A549 (cell line): ENCODE results near the gene DTHD1. TPM values are rescaled to one million over a fixed set of nuclear protein-coding genes. Genes with fewer than 3 reads are reported as not detected.

ENCODE experiments used
- ATAC-seq, 2 experiments: fragments of 200-7000 bp in 1 of 2; fragments of >200 bp in 1 of 2; cut with Nextera tagmentation in 1 of 2; cut with Tn5 transposase in 1 of 2; 3 replicates each; pipeline versions ENCODE4 v1.8.0 to v1.9.1; 2018 to 2020; ENCODE audit warnings: mild to moderate bottlenecking in 1 of 2, moderate library complexity in 1 of 2
- CTCF ChIA-PET: fragments of 300-600 bp; sonication (Branson Sonifier 250); formaldehyde crosslinking; extraction: SDS; loops from one replicate; lab custom pipeline; 2021; ENCODE audit warnings: antibody characterized with exemption, inconsistent platforms; lab: Yijun Ruan, JAX
- POLR2A ChIA-PET: fragments of 350-600 bp; formaldehyde crosslinking; extraction: SDS; loops from one replicate; lab custom pipeline; 2021; ENCODE audit warnings: antibody characterized with exemption, inconsistent platforms; lab: Yijun Ruan, JAX
- DNase-seq, 2 experiments: peaks; one replicate each; pipeline versions ENCODE4 v3.0.0 to v3.0.0-alpha.2; 2011 to 2016; ENCODE audit warnings: low read depth in 1 of 2, low spot score in 1 of 2
- FAIRE-seq: peaks from 2 replicates; lab custom pipeline; 2011; peaks lifted over from hg19 to GRCh38; lab: Jason Lieb, UNC
- H3K27ac ChIP-seq, 2 experiments: fragments of >200 bp; sonication (Bioruptor Twin); formaldehyde crosslinking; 3 replicates each; pipeline ENCODE4 v1.5.1; 2016 to 2017
- H3K4me1 ChIP-seq: fragments of >200 bp; sonication (Bioruptor Twin); formaldehyde crosslinking; 3 replicates; pipeline ENCODE4 v1.6.1; 2016
- H3K4me2 ChIP-seq: fragments of >200 bp; sonication (Bioruptor Twin); formaldehyde crosslinking; 3 replicates; pipeline ENCODE4 v1.6.1; 2016
- H3K4me3 ChIP-seq: fragments of >200 bp; sonication (Bioruptor Twin); formaldehyde crosslinking; 3 replicates; pipeline ENCODE4 v1.5.1; 2016
- H3K9me3 ChIP-seq: fragments of >200 bp; sonication (Bioruptor Twin); formaldehyde crosslinking; 3 replicates; pipeline ENCODE4 v1.6.1; 2016
- BHLHE40 ChIP-seq: IDR thresholded peaks from 2 replicates; pipeline ENCODE4 v1.6.1; 2012; ENCODE audit warnings: low read depth, low read length, inconsistent platforms
- CEBPB ChIP-seq, 2 experiments: fragments of >200 bp in 1 of 2; sonication (Bioruptor Twin) in 1 of 2; formaldehyde crosslinking in 1 of 2; IDR thresholded peaks; 2 replicates each; pipeline ENCODE4 v1.6.1; 2012 to 2016
- CHD2 ChIP-seq: fragments of 150-350 bp; IDR thresholded peaks from 2 replicates; pipeline ENCODE4 v1.6.1; 2014; ENCODE audit warnings: low read length; ENCODE audit not compliant: partially characterized antibody
- EHF ChIP-seq: fragments of 250-450 bp; sonication (Bioruptor Pico); IDR thresholded peaks from 2 replicates; pipeline ENCODE4 v1.5.0; 2020; ENCODE audit warnings: mild to moderate bottlenecking
- EHMT2 ChIP-seq: fragments of 200-600 bp; sonication (generic); IDR thresholded peaks from 2 replicates; pipeline ENCODE4 v1.6.1; 2016; ENCODE audit warnings: antibody characterized with exemption, low read depth, mild to moderate bottlenecking, moderate library complexity
- EP300 ChIP-seq, 2 experiments: fragments of >200 bp; sonication (Bioruptor Twin); formaldehyde crosslinking; IDR thresholded peaks; 2 replicates in 1 of 2; 3 replicates in 1 of 2; pipeline ENCODE4 v1.6.1; 2016 to 2017
- ESRRA ChIP-seq: fragments of 150-350 bp; IDR thresholded peaks from 2 replicates; pipeline ENCODE4 v1.6.1; 2014; ENCODE audit warnings: mild to moderate bottlenecking, low read length, borderline replicate concordance
- HEYL ChIP-seq: fragments of 250-450 bp; sonication (Bioruptor Pico); IDR thresholded peaks from 2 replicates; pipeline ENCODE4 v1.8.0; 2021; ENCODE audit warnings: mild to moderate bottlenecking, moderate library complexity
- HOXA7 ChIP-seq: fragments of 250-450 bp; sonication (Bioruptor Pico); IDR thresholded peaks from 2 replicates; pipeline ENCODE4 v1.5.0; 2020; ENCODE audit warnings: mild to moderate bottlenecking, moderate library complexity
- MAFK ChIP-seq: fragments of 450-650 bp; IDR thresholded peaks from 2 replicates; pipeline ENCODE4 v1.6.1; 2014; ENCODE audit not compliant: partially characterized antibody
- MAX ChIP-seq: IDR thresholded peaks from 2 replicates; pipeline ENCODE4 v1.6.1; 2012
- MAZ ChIP-seq: fragments of 150-350 bp; IDR thresholded peaks from 2 replicates; pipeline ENCODE4 v1.6.1; 2014; ENCODE audit warnings: antibody characterized with exemption, low read depth, low read length, borderline replicate concordance
- MYC ChIP-seq: IDR thresholded peaks from 2 replicates; pipeline ENCODE4 v1.6.1; 2012; ENCODE audit warnings: mild to moderate bottlenecking, inconsistent platforms, low read length, improper control_type of control experiment, borderline replicate concordance
- RARB ChIP-seq: fragments of 250-450 bp; sonication (Bioruptor Pico); IDR thresholded peaks from 2 replicates; pipeline ENCODE4 v1.8.0; 2021; ENCODE audit warnings: mild to moderate bottlenecking, moderate library complexity
- REST ChIP-seq: fragments of 200-600 bp; sonication (generic); IDR thresholded peaks from 2 replicates; pipeline ENCODE4 v1.6.1; 2016; ENCODE audit warnings: antibody characterized with exemption, mild to moderate bottlenecking, moderate library complexity
- RFX5 ChIP-seq: fragments of 450-650 bp; IDR thresholded peaks from 2 replicates; pipeline ENCODE4 v1.7.1; 2014; ENCODE audit warnings: antibody characterized with exemption, mild to moderate bottlenecking, moderate library complexity
- ZC3H11A ChIP-seq: fragments of 450-650 bp; IDR thresholded peaks from 2 replicates; pipeline ENCODE4 v1.6.1; 2014; ENCODE audit warnings: antibody characterized with exemption, mild to moderate bottlenecking
- ZFP36 ChIP-seq: fragments of 450-650 bp; IDR thresholded peaks from 2 replicates; pipeline ENCODE4 v1.6.1; 2014; ENCODE audit warnings: borderline replicate concordance; ENCODE audit not compliant: partially characterized antibody
- WGBS: methylation state at CpG from one replicate; pipeline ENCODE4 v1.1.6; 2017; ENCODE audit errors: missing lambda C conversion rate; 5-methylcytosine and 5-hydroxymethylcytosine counted together
- polyA plus RNA-seq, 4 experiments: library from polyadenylated mRNA; depleted of rRNA in 3 of 4; stranded (reverse); fragments of >200 nt; fragmentation: RNase III in 1 of 4; extraction: RNeasy Plus Mini Kit Qiagen cat#74134 plus additional on column Dnase treatment in 1 of 4; gene quantifications; 2 replicates in 3 of 4; 3 replicates in 1 of 4; pipeline ENCODE4 v1.2.3, GENCODE V29; 2011 to 2017
- TF ChIP-seq, protein P1 (sequence below): fragments of >200 bp; sonication (Bioruptor Twin); formaldehyde crosslinking; IDR thresholded peaks from 3 replicates; pipeline ENCODE4 v1.6.1; 2016
- TF ChIP-seq, protein P2 (sequence below): fragments of 150-350 bp; IDR thresholded peaks from 2 replicates; pipeline ENCODE4 v1.6.1; 2014; ENCODE audit warnings: low read depth, mild to moderate bottlenecking, low read length
- TF ChIP-seq, protein P3 (sequence below): fragments of 250-450 bp; sonication (Bioruptor Pico); IDR thresholded peaks from 2 replicates; pipeline ENCODE4 v1.5.0; 2021; ENCODE audit warnings: mild to moderate bottlenecking, moderate library complexity, borderline replicate concordance

DTHD1 gene
- polyA plus RNA-seq, 2 of the 4 experiments (the other 2 are of a cell fraction): not detected

DNA sequence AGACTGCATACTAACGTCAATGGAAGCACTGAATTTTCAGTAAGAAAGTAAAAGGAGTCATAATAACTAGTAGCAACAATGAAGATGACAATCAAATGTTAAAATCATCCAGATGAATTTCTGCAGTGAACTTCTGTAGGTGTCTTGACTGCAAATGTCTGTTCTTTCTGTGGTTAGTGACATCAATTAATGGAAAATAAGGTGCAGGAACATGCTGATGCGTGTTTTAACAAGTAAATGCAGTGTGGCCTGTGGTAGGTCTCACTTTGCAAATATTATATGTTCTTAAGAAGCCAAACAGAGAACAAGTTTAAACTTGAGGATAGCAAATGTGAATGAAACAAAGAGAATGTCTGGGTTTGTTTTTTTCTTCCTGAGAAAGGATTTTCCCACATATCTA is 2.6 kb upstream of the DTHD1 start:
- TF ChIP-seq, protein P1, sequence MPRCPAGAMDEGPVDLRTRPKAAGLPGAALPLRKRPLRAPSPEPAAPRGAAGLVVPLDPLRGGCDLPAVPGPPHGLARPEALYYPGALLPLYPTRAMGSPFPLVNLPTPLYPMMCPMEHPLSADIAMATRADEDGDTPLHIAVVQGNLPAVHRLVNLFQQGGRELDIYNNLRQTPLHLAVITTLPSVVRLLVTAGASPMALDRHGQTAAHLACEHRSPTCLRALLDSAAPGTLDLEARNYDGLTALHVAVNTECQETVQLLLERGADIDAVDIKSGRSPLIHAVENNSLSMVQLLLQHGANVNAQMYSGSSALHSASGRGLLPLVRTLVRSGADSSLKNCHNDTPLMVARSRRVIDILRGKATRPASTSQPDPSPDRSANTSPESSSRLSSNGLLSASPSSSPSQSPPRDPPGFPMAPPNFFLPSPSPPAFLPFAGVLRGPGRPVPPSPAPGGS: no peak
- TF ChIP-seq, protein P2, sequence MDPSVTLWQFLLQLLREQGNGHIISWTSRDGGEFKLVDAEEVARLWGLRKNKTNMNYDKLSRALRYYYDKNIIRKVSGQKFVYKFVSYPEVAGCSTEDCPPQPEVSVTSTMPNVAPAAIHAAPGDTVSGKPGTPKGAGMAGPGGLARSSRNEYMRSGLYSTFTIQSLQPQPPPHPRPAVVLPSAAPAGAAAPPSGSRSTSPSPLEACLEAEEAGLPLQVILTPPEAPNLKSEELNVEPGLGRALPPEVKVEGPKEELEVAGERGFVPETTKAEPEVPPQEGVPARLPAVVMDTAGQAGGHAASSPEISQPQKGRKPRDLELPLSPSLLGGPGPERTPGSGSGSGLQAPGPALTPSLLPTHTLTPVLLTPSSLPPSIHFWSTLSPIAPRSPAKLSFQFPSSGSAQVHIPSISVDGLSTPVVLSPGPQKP: no peak
- no peak for TF ChIP-seq RARB (CRISPR knock-in tag)
- no peak for TF ChIP-seq CHD2
- no peak for TF ChIP-seq REST
- no peak for TF ChIP-seq CEBPB (IDR thresholded peaks at IDR 0.05)
- no peak for TF ChIP-seq RFX5
- TF ChIP-seq EHF: no peak
- no peak for TF ChIP-seq HEYL (CRISPR knock-in tag)
- TF ChIP-seq ESRRA: no peak
- no peak for TF ChIP-seq MAZ
- no peak for TF ChIP-seq MAX
- TF ChIP-seq, protein P3, sequence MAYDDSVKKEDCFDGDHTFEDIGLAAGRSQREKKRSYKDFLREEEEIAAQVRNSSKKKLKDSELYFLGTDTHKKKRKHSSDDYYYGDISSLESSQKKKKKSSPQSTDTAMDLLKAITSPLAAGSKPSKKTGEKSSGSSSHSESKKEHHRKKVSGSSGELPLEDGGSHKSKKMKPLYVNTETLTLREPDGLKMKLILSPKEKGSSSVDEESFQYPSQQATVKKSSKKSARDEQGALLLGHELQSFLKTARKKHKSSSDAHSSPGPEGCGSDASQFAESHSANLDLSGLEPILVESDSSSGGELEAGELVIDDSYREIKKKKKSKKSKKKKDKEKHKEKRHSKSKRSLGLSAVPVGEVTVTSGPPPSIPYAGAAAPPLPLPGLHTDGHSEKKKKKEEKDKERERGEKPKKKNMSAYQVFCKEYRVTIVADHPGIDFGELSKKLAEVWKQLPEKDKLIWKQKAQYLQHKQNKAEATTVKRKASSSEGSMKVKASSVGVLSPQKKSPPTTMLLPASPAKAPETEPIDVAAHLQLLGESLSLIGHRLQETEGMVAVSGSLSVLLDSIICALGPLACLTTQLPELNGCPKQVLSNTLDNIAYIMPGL (CRISPR knock-in tag): no peak
- TF ChIP-seq ZFP36: no peak
- no peak for TF ChIP-seq HOXA7 (CRISPR knock-in tag)
- no peak for TF ChIP-seq BHLHE40
- TF ChIP-seq MAFK: no peak
- no peak for TF ChIP-seq ZC3H11A
- TF ChIP-seq EP300 (IDR thresholded peaks at IDR 0.05): no peak
- TF ChIP-seq EHMT2: no peak

DNA sequence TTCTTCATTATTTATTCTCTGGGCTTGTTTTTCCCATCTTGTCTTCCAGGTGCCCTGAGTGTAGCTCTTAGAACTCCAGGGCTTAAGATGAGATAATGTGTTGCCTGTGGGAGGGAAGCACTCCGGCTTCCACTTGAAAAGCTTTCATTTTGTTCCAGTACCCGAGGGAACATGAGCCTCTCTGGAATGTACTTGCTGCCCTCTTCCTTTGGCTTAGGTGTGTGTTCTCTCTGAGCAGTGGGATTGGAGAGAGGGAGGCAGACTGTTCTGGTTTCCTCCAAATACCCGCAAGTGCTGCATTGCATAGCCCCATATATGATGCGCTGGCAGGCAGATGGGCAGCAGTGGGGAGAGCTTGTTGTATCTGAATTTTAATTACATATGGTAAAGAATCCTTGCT is 861 bp upstream of the DTHD1 start:
- Histone ChIP-seq H3K4me3 (no peak overlapping the region), H3K4me2 (no peak overlapping the region), H3K9me3 (no peaks in the 10 kb centered on the region), H3K4me1 (no peaks in the 10 kb centered on the region), H3K27ac (no peak overlapping the region)
- ChIA-PET POLR2A (no interaction called here), CTCF (interaction anchor here (0.6 kb wide), 1 partner anchor 1109 kb away, joined by 3 read pairs; no protein-coding TSS in a partner anchor)
- TF ChIP-seq MYC: no peak
- no peak for TF ChIP-seq RARB (CRISPR knock-in tag)
- no peak for TF ChIP-seq EHMT2
- TF ChIP-seq EHF: no peak
- no peak for TF ChIP-seq ZFP36
- no peak for TF ChIP-seq ZC3H11A
- WGBS: 37% methylated on average over 4 of the region's 4 CpGs
- FAIRE-seq (no peak), ATAC-seq (no peak), DNase-seq (no peak)

More for the DNA sequence above, 2.6 kb upstream of the DTHD1 start:
- H3K4me2 ChIP-seq: no peak overlapping the region
- DNase-seq (no peak), ATAC-seq (no peak), FAIRE-seq (no peak)
- H3K9me3 ChIP-seq: no peaks in the 10 kb centered on the region
- POLR2A ChIA-PET: no interaction called here
- H3K4me3 ChIP-seq: no peak overlapping the region
- no peak overlapping the region for H3K27ac ChIP-seq
- 13% methylated on average over 2 of the region's 2 CpGs for WGBS
- no peaks in the 10 kb centered on the region for H3K4me1 ChIP-seq
- CTCF ChIA-PET: no interaction called here
